Measurements from ENCODE around the gene ZBTB8B.
"Not testable (repeated sequence)": the region's sequence is repeated elsewhere in the genome, so short reads cannot be mapped to it uniquely, and the experiment has no call there.

- TF ChIP-seq CTCF (conservative IDR thresholded peaks at IDR 0.05; ENCODE audit: low read length): peak; percentile 63
- not testable (repeated sequence) for TF ChIP-seq EZH2phosphoT487 (IDR thresholded peaks at IDR 0.05; ENCODE audit: borderline replicate concordance)
These were observed 16.6 kb upstream of the ZBTB8B start for GRCh38 chr1:32448186-32448772.
